Mucosa of stomach (tissue), 1 donor: ENCODE data around the gene KCNQ4.

Experiments used
- H3K27me3 ChIP-seq: one replicate; pipeline ENCODE4 v1.7.0; 2013; ENCODE audit warnings: mild to moderate bottlenecking, low read length; ENCODE audit not compliant: control insufficient read depth, insufficient read depth
- H3K36me3 ChIP-seq: one replicate; pipeline ENCODE4 v1.7.0; 2013; ENCODE audit warnings: low read length; ENCODE audit not compliant: control insufficient read depth, insufficient read depth
- H3K4me1 ChIP-seq: one replicate; pipeline ENCODE4 v1.7.0; 2013; ENCODE audit warnings: mild to moderate bottlenecking, low read length; ENCODE audit not compliant: control insufficient read depth, insufficient read depth
- H3K4me3 ChIP-seq: one replicate; pipeline ENCODE4 v1.7.0; 2013; ENCODE audit warnings: low read length
- H3K9ac ChIP-seq: one replicate; pipeline ENCODE4 v1.7.0; 2013; ENCODE audit warnings: mild to moderate bottlenecking, low read length, moderate library complexity
- H3K9me3 ChIP-seq: one replicate; pipeline ENCODE4 v1.7.0; 2013; ENCODE audit warnings: mild to moderate bottlenecking, low read length, moderate library complexity; ENCODE audit not compliant: control insufficient read depth
- donor health status: Pancreatic carcinoma.

Gene KCNQ4

GRCh38 chr1:40783001-40783905 is at the start of gene KCNQ4:
Gene KCNQ4, plus strand, starts transcription at chr1:40783787. Its CDS starts 307 bp downstream, at chr1:40784094.
- Histone ChIP-seq H3K27me3 (peaks cover 13% of the 10 kb centered on the region), H3K36me3 (no peaks in the 10 kb centered on the region), H3K9ac (peak within 1 kb of the TSS; percentile 50), H3K9me3 (no peaks in the 10 kb centered on the region), H3K4me1 (peaks cover 21% of the 10 kb centered on the region), H3K4me3 (no peak within 1 kb of the TSS)

- Histone ChIP-seq H3K4me1 (no peaks in the 10 kb centered on the region), H3K9me3 (no peaks in the 10 kb centered on the region), H3K27me3 (no peaks in the 10 kb centered on the region), H3K36me3 (peaks cover 8% of the 10 kb centered on the region), H3K9ac (no peak overlapping the region), H3K4me3 (no peak overlapping the region)
Observed at GRCh38 chr1:40734882-40735628, 48.5 kb upstream of the KCNQ4 start.

GRCh38 chr1:40736085-40736531 is 47.5 kb upstream of the KCNQ4 start:
- no peak overlapping the region for H3K4me3 ChIP-seq
- no peaks in the 10 kb centered on the region for H3K27me3 ChIP-seq
- peaks cover 5% of the 10 kb centered on the region for H3K4me1 ChIP-seq
- no peak overlapping the region for H3K9ac ChIP-seq
- H3K9me3 ChIP-seq = no peaks in the 10 kb centered on the region
- peaks cover 10% of the 10 kb centered on the region for H3K36me3 ChIP-seq

- Histone ChIP-seq H3K9ac (no peak overlapping the region), H3K36me3 (peaks cover 10% of the 10 kb centered on the region), H3K4me1 (peaks cover 5% of the 10 kb centered on the region), H3K9me3 (no peaks in the 10 kb centered on the region), H3K4me3 (no peak overlapping the region), H3K27me3 (no peaks in the 10 kb centered on the region)
Observed at GRCh38 chr1:40738831-40739230, 44.8 kb upstream of the KCNQ4 start.

GRCh38 chr1:40739455-40740008 is 44.1 kb upstream of the KCNQ4 start:
- peaks cover 5% of the 10 kb centered on the region for H3K4me1 ChIP-seq
- H3K9me3 ChIP-seq = no peaks in the 10 kb centered on the region
- no peaks in the 10 kb centered on the region for H3K27me3 ChIP-seq
- peaks cover 10% of the 10 kb centered on the region for H3K36me3 ChIP-seq
- no peak overlapping the region for H3K4me3 ChIP-seq
- no peak overlapping the region for H3K9ac ChIP-seq

- Histone ChIP-seq H3K4me1 (peaks cover 5% of the 10 kb centered on the region), H3K9ac (no peak overlapping the region), H3K27me3 (no peaks in the 10 kb centered on the region), H3K9me3 (no peaks in the 10 kb centered on the region), H3K4me3 (no peak overlapping the region), H3K36me3 (peaks cover 10% of the 10 kb centered on the region)
Observed at GRCh38 chr1:40740039-40740996, 43.3 kb upstream of the KCNQ4 start.

GRCh38 chr1:40740997-40741736 is 42.4 kb upstream of the KCNQ4 start:
- Histone ChIP-seq H3K4me1 (peaks cover 5% of the 10 kb centered on the region), H3K9me3 (no peaks in the 10 kb centered on the region), H3K9ac (no peak overlapping the region), H3K4me3 (no peak overlapping the region), H3K27me3 (no peaks in the 10 kb centered on the region), H3K36me3 (peaks cover 10% of the 10 kb centered on the region)

GRCh38 chr1:40742363-40743061 is 41.1 kb upstream of the KCNQ4 start:
- H3K4me3 ChIP-seq = no peak overlapping the region
- H3K4me1 ChIP-seq = peaks cover 5% of the 10 kb centered on the region
- H3K36me3 ChIP-seq = peaks cover 10% of the 10 kb centered on the region
- no peaks in the 10 kb centered on the region for H3K9me3 ChIP-seq
- no peak overlapping the region for H3K9ac ChIP-seq
- no peaks in the 10 kb centered on the region for H3K27me3 ChIP-seq

GRCh38 chr1:40743452-40743851 is 40.1 kb upstream of the KCNQ4 start:
- Histone ChIP-seq H3K4me3 (no peak overlapping the region), H3K27me3 (no peaks in the 10 kb centered on the region), H3K9ac (no peak overlapping the region), H3K36me3 (peaks cover 10% of the 10 kb centered on the region), H3K9me3 (no peaks in the 10 kb centered on the region), H3K4me1 (peaks cover 5% of the 10 kb centered on the region)

GRCh38 chr1:40743860-40744259 is 39.7 kb upstream of the KCNQ4 start:
- Histone ChIP-seq H3K9me3 (no peaks in the 10 kb centered on the region), H3K27me3 (no peaks in the 10 kb centered on the region), H3K9ac (no peak overlapping the region), H3K4me3 (no peak overlapping the region), H3K4me1 (peaks cover 5% of the 10 kb centered on the region), H3K36me3 (peaks cover 10% of the 10 kb centered on the region)
